MM.1S (cell line): ENCODE measurements around the gene FNDC5.

ENCODE experiments used
- EZH2 ChIP-seq: fragments of 300-600 bp; sonication (generic); optimal IDR thresholded peaks from 2 replicates; pipeline ENCODE3; 2017; ENCODE audit warnings: low read depth, mild to moderate bottlenecking, antibody characterized with exemption, low read length, mixed read lengths
- EZH2phosphoT487 ChIP-seq: fragments of 300-600 bp; sonication (generic); IDR thresholded peaks from 2 replicates; pipeline ENCODE4 v1.6.1; 2018; ENCODE audit warnings: antibody characterized with exemption, low read length
- TF ChIP-seq, protein P1 (sequence below): fragments of 300-600 bp; sonication (generic); IDR thresholded peaks from 2 replicates; pipeline ENCODE4 v1.5.1; 2016; ENCODE audit warnings: antibody characterized with exemption, low read length, mixed read lengths

DNA sequence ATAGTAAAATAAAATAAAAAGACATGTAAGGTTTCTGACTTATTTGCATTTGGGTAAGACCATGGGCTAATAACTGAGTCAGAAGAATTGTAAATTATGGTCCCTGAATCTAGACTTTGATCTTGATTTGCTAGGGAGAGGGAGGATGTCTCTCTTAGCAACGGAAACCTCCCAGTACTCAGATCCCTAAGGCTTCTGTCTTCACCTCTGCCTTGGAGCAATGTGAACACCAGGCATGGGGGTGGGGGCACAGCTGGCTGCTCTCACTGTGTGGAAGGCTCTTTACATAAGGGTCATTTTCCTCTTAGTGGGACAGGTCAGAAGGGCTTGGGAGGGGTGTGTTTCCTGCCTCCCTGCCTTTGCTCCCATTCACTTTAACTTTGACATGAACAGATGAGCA lies 47.5 kb upstream of the FNDC5 start:
- TF ChIP-seq, protein P1, sequence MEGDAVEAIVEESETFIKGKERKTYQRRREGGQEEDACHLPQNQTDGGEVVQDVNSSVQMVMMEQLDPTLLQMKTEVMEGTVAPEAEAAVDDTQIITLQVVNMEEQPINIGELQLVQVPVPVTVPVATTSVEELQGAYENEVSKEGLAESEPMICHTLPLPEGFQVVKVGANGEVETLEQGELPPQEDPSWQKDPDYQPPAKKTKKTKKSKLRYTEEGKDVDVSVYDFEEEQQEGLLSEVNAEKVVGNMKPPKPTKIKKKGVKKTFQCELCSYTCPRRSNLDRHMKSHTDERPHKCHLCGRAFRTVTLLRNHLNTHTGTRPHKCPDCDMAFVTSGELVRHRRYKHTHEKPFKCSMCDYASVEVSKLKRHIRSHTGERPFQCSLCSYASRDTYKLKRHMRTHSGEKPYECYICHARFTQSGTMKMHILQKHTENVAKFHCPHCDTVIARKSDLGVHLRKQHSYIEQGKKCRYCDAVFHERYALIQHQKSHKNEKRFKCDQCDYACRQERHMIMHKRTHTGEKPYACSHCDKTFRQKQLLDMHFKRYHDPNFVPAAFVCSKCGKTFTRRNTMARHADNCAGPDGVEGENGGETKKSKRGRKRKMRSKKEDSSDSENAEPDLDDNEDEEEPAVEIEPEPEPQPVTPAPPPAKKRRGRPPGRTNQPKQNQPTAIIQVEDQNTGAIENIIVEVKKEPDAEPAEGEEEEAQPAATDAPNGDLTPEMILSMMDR, result no peak
- no peak for TF ChIP-seq EZH2
- no peak for TF ChIP-seq EZH2phosphoT487
